A673 (cell line): ENCODE measurements around the gene GPR156. TPM values are rescaled to one million over a fixed set of nuclear protein-coding genes. Genes with fewer than 3 reads are reported as not detected.

Source experiments
- BruUV-seq: library from RNA; stranded (reverse); fragments of 400-500 nt; replicated peaks from 2 replicates; lab custom pipeline; 2021; lab: Mats Ljungman, UMichigan
- CTCF ChIA-PET: fragments of 300-600 bp; sonication (Branson Sonifier 250); formaldehyde crosslinking; loops from one replicate; lab custom pipeline; 2022; ENCODE audit warnings: antibody characterized with exemption; lab: Charles Lee
- POLR2A ChIA-PET: fragments of 300-600 bp; sonication (Branson Sonifier 250); formaldehyde crosslinking; loops from one replicate; lab custom pipeline; 2022; ENCODE audit warnings: antibody characterized with exemption; ENCODE audit not compliant: low non-redundant PET; lab: Charles Lee
- DNase-seq: peaks from one replicate; pipeline ENCODE4 v3.0.0-alpha.2; 2015; ENCODE audit warnings: low spot score
- H3K27ac ChIP-seq: fragments of 200-600 bp; sonication (generic); 2 replicates; pipeline ENCODE4 v1.5.1; 2016; ENCODE audit warnings: mixed run types, low read depth, mild to moderate bottlenecking, mixed read lengths, antibody characterized with exemption, low read length; ENCODE audit not compliant: poor library complexity, severe bottlenecking
- H3K27me3 ChIP-seq: fragments of 200-600 bp; sonication (generic); replicated peaks from 2 replicates; pipeline ENCODE4 v1.6.1; 2017; ENCODE audit warnings: mixed run types, low read depth, mild to moderate bottlenecking, mixed read lengths, antibody characterized with exemption, low read length; ENCODE audit not compliant: insufficient read depth, poor library complexity
- H3K36me3 ChIP-seq: fragments of 200-600 bp; sonication (generic); 2 replicates; pipeline ENCODE4 v1.6.1; 2016; ENCODE audit warnings: mixed run types, mild to moderate bottlenecking, mixed read lengths, antibody characterized with exemption, low read length; ENCODE audit not compliant: insufficient read depth, poor library complexity, severe bottlenecking
- H3K4me1 ChIP-seq: fragments of 200-600 bp; sonication (generic); 2 replicates; pipeline ENCODE4 v1.6.1; 2017; ENCODE audit warnings: mixed run types, mild to moderate bottlenecking, mixed read lengths, antibody characterized with exemption, low read length; ENCODE audit not compliant: insufficient read depth, poor library complexity, severe bottlenecking
- H3K4me3 ChIP-seq: fragments of 200-600 bp; sonication (generic); 2 replicates; pipeline ENCODE4 v1.5.1; 2016; ENCODE audit warnings: low read depth, mixed run types, mild to moderate bottlenecking, mixed read lengths, low read length; ENCODE audit not compliant: poor library complexity, severe bottlenecking
- H3K9me3 ChIP-seq: fragments of 200-600 bp; sonication (generic); 2 replicates; pipeline ENCODE4 v1.6.1; 2016; ENCODE audit warnings: mixed run types, low read depth, mild to moderate bottlenecking, mixed read lengths, antibody characterized with exemption, low read length; ENCODE audit not compliant: poor library complexity, severe bottlenecking
- CTCF ChIP-seq: fragments of 300-800, 200-600 bp; sonication (generic); conservative IDR thresholded peaks from 2 replicates; pipeline ENCODE4 v1.5.1; 2017; ENCODE audit warnings: low read depth, mild to moderate bottlenecking, antibody characterized with exemption, low read length, moderate library complexity, mixed read lengths
- EZH2 ChIP-seq: fragments of 200-600 bp; sonication (generic); IDR thresholded peaks from 2 replicates; pipeline ENCODE4 v1.6.1; 2017; ENCODE audit warnings: borderline replicate concordance, low read depth, mild to moderate bottlenecking, mixed read lengths, antibody characterized with exemption, low read length; ENCODE audit not compliant: poor library complexity, severe bottlenecking
- intact Hi-C: fragments of 100-400 bp; cut with micrococcal nuclease; formaldehyde crosslinking; loops from one replicate; pipeline ENCODE4 v1.10.0; 2022; ENCODE audit not compliant: unreplicated experiment
- total RNA-seq: library from RNA; stranded (reverse); gene quantifications from 2 replicates; pipeline ENCODE4 v1.2.3, GENCODE V29; 2021

Gene GPR156
- total RNA-seq, 1 experiment from 2014 or later, result 0.62 TPM

GRCh38 chr3:120153294-120153693 is 131.7 kb downstream of the GPR156 start:
- no peak overlapping the region for H3K27ac ChIP-seq
- peak; percentile 24 for DNase-seq
- peaks cover 5% of the 10 kb centered on the region for H3K9me3 ChIP-seq
- CTCF ChIA-PET, result no interaction called here
- POLR2A ChIA-PET, result no interaction called here
- H3K4me3 ChIP-seq, result no peak overlapping the region
- intact Hi-C loops, result loop anchor here (5.0 kb wide), 1 partner anchor 41 kb away; no protein-coding TSS in a partner anchor
- H3K4me1 ChIP-seq, result no peaks in the 10 kb centered on the region
- no TSS peak for BruUV-seq
- H3K36me3 ChIP-seq, result no peaks in the 10 kb centered on the region
- no peaks in the 10 kb centered on the region for H3K27me3 ChIP-seq
- TF ChIP-seq EZH2 (no peak), CTCF (no peak)

GRCh38 chr3:120151791-120152190 is 133.2 kb downstream of the GPR156 start:
- intact Hi-C loops, result loop anchor here (5.0 kb wide), 1 partner anchor 39 kb away; no protein-coding TSS in a partner anchor
- CTCF ChIA-PET, result no interaction called here
- no TSS peak for BruUV-seq

DNA sequence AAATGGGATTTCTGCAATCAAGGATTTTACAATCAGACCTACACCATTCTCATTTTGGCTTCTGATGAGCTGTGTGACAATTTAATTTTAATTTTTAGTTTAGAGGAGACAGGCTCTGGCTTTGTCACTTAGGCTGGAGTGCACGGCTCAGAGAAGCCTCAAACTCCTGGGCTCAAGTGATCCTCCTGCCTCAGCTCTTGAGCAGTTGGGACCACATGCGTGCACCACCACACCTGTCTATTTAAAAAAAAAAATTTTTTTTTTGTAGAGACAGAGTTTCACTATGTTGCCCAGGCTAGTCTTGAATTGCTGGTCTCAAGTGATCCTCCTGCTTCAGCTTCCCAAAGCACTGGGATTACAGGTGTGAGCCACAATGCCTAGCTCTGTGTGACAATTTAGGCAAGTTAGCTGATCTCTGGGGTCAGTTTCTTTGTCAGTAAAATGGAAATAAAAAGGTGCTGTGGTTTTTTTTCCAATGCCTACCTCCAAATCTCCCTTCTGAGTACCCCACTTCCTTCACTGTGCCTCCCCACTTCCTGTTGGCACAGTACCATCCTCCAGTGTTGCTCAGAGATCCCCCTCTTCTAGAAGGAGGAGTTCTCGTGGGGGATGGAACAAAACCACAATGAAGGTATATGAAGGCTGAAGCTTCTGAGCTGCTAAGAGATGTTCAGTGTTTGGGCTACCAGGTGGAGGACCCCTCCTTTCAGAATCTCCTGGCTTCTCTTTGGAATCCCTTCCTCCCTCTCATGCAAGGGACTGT is 136.7 kb downstream of the GPR156 start:
- Histone ChIP-seq H3K27ac (no peak overlapping the region), H3K4me3 (no peak overlapping the region), H3K27me3 (no peaks in the 10 kb centered on the region), H3K4me1 (no peaks in the 10 kb centered on the region), H3K9me3 (no peaks in the 10 kb centered on the region), H3K36me3 (no peaks in the 10 kb centered on the region)
- no TSS peak for BruUV-seq
- no peak for TF ChIP-seq EZH2
- TF ChIP-seq CTCF, result no peak
- DNase-seq, result no peak
- intact Hi-C loops, result no loop called here
- ChIA-PET POLR2A (no interaction called here), CTCF (no interaction called here)

More at GRCh38 chr3:120151791-120152190, 133.2 kb downstream of the GPR156 start:
- DNase-seq, result no peak
- no peaks in the 10 kb centered on the region for H3K4me1 ChIP-seq
- no peak overlapping the region for H3K27ac ChIP-seq
- no peak overlapping the region for H3K4me3 ChIP-seq
- no peaks in the 10 kb centered on the region for H3K36me3 ChIP-seq
- H3K27me3 ChIP-seq, result no peaks in the 10 kb centered on the region
- no peak for TF ChIP-seq EZH2
- TF ChIP-seq CTCF, result no peak
- H3K9me3 ChIP-seq, result peaks cover 5% of the 10 kb centered on the region
- POLR2A ChIA-PET, result no interaction called here
